ENCODE results near the gene KCNH3. TPM values are rescaled to one million over a fixed set of nuclear protein-coding genes. Genes with fewer than 3 reads are reported as not detected.

KCNH3 gene
- total RNA-seq, 1 donor from 2014 or later = 0.41 TPM

DNA sequence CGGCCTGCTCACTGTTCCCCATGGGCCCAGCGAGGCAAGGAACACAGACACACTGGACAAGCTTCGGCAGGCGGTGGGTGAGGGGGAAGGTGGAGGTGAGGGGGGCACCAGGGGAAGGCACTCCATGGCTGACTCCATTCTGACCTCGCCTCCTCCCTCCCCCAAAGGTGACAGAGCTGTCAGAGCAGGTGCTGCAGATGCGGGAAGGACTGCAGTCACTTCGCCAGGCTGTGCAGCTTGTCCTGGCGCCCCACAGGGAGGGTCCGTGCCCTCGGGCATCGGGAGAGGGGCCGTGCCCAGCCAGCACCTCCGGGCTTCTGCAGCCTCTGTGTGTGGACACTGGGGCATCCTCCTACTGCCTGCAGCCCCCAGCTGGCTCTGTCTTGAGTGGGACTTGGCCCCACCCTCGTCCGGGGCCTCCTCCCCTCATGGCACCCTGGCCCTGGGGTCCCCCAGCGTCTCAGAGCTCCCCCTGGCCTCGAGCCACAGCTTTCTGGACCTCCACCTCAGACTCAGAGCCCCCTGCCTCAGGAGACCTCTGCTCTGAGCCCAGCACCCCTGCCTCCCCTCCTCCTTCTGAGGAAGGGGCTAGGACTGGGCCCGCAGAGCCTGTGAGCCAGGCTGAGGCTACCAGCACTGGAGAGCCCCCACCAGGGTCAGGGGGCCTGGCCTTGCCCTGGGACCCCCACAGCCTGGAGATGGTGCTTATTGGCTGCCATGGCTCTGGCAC is 18.5 kb downstream of the KCNH3 start:
- Histone ChIP-seq H3K27ac (replicated peaks) (peak overlapping the region; percentile 33), H3K36me3 (peaks cover 67% of the 10 kb centered on the region), H3K9me3 (replicated peaks) (no peaks in the 10 kb centered on the region), H3K27me3 (ENCODE audit: low read depth) (no peaks in the 10 kb centered on the region), H3K4me1 (peaks cover 27% of the 10 kb centered on the region), H3K4me3 (no peak overlapping the region)
- intact Hi-C loops (cut with micrococcal nuclease) = no loop called here
- TF ChIP-seq, protein P1, sequence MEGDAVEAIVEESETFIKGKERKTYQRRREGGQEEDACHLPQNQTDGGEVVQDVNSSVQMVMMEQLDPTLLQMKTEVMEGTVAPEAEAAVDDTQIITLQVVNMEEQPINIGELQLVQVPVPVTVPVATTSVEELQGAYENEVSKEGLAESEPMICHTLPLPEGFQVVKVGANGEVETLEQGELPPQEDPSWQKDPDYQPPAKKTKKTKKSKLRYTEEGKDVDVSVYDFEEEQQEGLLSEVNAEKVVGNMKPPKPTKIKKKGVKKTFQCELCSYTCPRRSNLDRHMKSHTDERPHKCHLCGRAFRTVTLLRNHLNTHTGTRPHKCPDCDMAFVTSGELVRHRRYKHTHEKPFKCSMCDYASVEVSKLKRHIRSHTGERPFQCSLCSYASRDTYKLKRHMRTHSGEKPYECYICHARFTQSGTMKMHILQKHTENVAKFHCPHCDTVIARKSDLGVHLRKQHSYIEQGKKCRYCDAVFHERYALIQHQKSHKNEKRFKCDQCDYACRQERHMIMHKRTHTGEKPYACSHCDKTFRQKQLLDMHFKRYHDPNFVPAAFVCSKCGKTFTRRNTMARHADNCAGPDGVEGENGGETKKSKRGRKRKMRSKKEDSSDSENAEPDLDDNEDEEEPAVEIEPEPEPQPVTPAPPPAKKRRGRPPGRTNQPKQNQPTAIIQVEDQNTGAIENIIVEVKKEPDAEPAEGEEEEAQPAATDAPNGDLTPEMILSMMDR (IDR thresholded peaks at IDR 0.05; ENCODE audit: borderline replicate concordance) = no peak
- no peak for DNase-seq

DNA sequence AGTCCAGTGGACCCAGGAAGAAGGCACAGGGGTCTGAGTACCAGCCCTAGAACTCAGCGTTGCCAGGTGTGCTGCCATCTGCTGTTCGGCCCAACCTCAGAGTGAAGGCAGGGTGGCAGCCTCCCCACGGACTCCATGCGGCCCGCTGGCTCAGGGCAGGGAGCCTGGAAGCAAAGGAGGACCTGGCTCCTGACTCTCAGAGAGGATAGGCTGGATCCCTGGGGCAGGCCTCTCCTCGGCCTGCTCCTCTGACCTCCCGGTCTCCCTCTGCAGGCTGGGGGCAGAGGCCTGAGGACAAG is 19.0 kb downstream of the KCNH3 start:
- DNase-seq = no peak
- intact Hi-C loops (cut with micrococcal nuclease) = no loop called here
- Histone ChIP-seq H3K27me3 (ENCODE audit: low read depth) (no peaks in the 10 kb centered on the region), H3K9me3 (replicated peaks) (no peaks in the 10 kb centered on the region), H3K4me3 (no peak overlapping the region), H3K27ac (replicated peaks) (peak overlapping the region; percentile 33), H3K36me3 (peaks cover 72% of the 10 kb centered on the region), H3K4me1 (peaks cover 24% of the 10 kb centered on the region)
- TF ChIP-seq, protein P1 (IDR thresholded peaks at IDR 0.05; ENCODE audit: borderline replicate concordance) = peak; percentile 46

DNA sequence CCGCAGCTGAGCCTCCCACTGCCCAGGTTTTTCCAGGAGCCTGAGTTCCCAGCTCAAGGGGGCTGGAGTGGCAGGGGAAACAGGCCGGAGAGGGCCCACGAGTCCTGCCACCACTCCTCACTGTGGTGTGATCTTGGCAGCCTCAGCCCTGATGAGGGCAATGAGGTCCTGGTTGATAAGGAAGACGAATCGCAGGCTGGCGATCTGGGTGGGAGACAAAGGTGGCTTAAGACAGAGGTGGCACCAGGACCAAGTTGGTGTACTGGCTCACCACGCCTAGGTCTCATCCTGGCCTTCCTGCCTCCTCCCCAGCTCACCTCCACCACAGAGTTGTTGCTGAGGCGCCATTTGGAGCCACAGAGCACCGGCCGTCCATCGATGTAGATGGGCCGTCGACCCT is 19.7 kb downstream of the KCNH3 start:
- H3K27me3 ChIP-seq (ENCODE audit: low read depth) = no peaks in the 10 kb centered on the region
- H3K27ac ChIP-seq (replicated peaks) = peak overlapping the region; percentile 33
- H3K9me3 ChIP-seq (replicated peaks) = no peaks in the 10 kb centered on the region
- H3K36me3 ChIP-seq = peaks cover 78% of the 10 kb centered on the region
- H3K4me1 ChIP-seq = peaks cover 26% of the 10 kb centered on the region
- intact Hi-C loops (cut with micrococcal nuclease) = no loop called here
- TF ChIP-seq, protein P1 (IDR thresholded peaks at IDR 0.05; ENCODE audit: borderline replicate concordance) = no peak
- DNase-seq = no peak
- no peak overlapping the region for H3K4me3 ChIP-seq

DNA sequence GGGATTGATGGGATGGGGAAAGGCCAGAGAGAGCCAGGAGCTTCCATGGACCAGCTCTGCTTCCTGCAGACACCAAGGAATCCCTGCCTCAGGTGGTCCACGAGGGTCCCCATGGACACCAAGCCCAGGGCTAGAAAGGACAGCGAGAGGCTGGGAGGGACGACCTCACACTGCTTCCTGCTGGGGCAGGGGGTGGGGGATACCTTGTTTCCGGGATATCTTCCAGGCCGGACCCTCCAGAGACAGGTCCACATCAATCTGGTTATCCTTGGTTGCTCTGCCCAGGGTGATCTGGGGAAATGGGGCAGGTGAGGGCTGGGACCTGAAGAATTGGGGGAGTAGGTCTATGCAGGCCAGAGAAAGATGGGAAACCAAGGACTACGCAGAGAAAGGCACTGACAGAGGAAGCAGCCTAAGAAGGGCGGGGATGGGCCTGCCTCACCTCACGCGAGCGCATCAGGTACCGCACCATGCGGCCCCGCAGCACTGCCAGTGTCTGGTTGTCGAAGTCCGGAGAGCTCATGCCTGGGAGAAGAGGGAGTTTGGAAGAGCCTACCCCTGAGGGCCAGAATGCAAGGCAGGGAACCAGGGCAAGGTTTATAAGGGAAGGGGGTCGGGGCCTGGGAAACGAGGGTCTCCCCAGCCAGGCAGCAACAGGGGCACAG is 20.3 kb downstream of the KCNH3 start:
- Histone ChIP-seq H3K4me3 (no peak overlapping the region), H3K36me3 (peaks cover 85% of the 10 kb centered on the region), H3K27me3 (ENCODE audit: low read depth) (no peaks in the 10 kb centered on the region), H3K27ac (replicated peaks) (no peak overlapping the region), H3K9me3 (replicated peaks) (no peaks in the 10 kb centered on the region), H3K4me1 (peaks cover 32% of the 10 kb centered on the region)
- DNase-seq = no peak
- TF ChIP-seq, protein P1 (IDR thresholded peaks at IDR 0.05; ENCODE audit: borderline replicate concordance) = no peak
- intact Hi-C loops (cut with micrococcal nuclease) = no loop called here

DNA sequence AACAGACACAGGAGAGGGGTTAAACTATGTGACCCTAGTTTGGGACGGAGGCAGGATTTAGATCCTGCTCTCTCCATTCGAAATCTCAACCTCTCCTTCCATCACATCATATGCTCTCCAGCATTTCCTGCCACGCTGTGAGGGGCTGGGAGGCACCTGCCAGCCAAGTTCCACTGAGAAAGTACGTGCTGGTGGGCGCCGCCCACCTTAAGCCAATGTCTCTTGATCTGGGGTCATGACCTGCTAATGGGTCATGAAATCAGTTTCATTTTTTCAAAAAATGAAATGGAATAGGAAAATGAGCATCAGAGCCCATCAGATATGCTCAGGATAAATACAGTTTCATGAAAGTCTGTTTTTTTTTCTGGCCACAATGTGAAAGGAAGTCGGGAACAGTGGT is 21.9 kb downstream of the KCNH3 start:
- DNase-seq = no peak
- H3K36me3 ChIP-seq = peaks cover 98% of the 10 kb centered on the region
- TF ChIP-seq, protein P1 (IDR thresholded peaks at IDR 0.05; ENCODE audit: borderline replicate concordance) = no peak
- no peak overlapping the region for H3K27ac ChIP-seq (replicated peaks)
- intact Hi-C loops (cut with micrococcal nuclease) = no loop called here
- H3K9me3 ChIP-seq (replicated peaks) = no peaks in the 10 kb centered on the region
- peaks cover 48% of the 10 kb centered on the region for H3K4me1 ChIP-seq
- H3K27me3 ChIP-seq (ENCODE audit: low read depth) = no peaks in the 10 kb centered on the region
- no peak overlapping the region for H3K4me3 ChIP-seq

All from left ventricle myocardium inferior (tissue), 1 donor.